Measurements from ENCODE around the gene ARSB.
"Not testable (repeated sequence)": the region's sequence is repeated elsewhere in the genome, so short reads cannot be mapped to it uniquely, and the experiment has no call there.

The ARSB gene

GRCh38 chr5:78916044-78916443 lies 69.1 kb downstream of the ARSB start:
- ATAC-seq (replicated peaks) (no peak), DNase-seq (no peak)
- no peaks in the 10 kb centered on the region for H3K9me3 Mint-ChIP-seq
- H3K4me3 Mint-ChIP-seq, result no peak overlapping the region
- no peaks in the 10 kb centered on the region for H3K27me3 Mint-ChIP-seq
- no peak overlapping the region for H3K27ac Mint-ChIP-seq
- no peaks in the 10 kb centered on the region for H3K4me1 Mint-ChIP-seq (ENCODE audit: low read depth in 2 of 2)
- H3K36me3 Mint-ChIP-seq (ENCODE audit: insufficient read depth), result no peaks in the 10 kb centered on the region

DNA sequence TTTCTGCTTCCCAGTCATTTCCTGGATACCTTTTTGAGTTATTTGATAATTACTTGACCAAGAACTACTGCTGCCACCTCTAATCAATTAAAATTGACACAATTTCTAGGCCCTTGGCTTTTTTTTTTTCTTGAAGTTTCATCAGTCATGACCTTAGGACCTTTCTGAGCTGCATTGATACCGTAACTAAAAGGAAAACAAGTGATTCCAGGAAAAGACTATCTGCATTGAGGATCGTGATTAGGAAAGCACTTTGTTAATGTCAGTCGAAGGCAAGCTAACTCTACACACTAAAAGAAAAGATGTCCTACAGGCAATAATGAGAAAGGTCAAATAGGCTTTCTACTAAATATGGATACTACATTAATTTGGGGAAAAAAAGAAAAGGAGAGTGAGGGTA lies 69.9 kb downstream of the ARSB start:
- Mint-ChIP-seq H3K4me1 (ENCODE audit: low read depth in 2 of 2) (no peaks in the 10 kb centered on the region), H3K4me3 (no peak overlapping the region), H3K27me3 (no peaks in the 10 kb centered on the region), H3K27ac (no peak overlapping the region), H3K9me3 (no peaks in the 10 kb centered on the region), H3K36me3 (ENCODE audit: insufficient read depth) (no peaks in the 10 kb centered on the region)
- DNase-seq, result no peak
- no peak for ATAC-seq (replicated peaks)

DNA sequence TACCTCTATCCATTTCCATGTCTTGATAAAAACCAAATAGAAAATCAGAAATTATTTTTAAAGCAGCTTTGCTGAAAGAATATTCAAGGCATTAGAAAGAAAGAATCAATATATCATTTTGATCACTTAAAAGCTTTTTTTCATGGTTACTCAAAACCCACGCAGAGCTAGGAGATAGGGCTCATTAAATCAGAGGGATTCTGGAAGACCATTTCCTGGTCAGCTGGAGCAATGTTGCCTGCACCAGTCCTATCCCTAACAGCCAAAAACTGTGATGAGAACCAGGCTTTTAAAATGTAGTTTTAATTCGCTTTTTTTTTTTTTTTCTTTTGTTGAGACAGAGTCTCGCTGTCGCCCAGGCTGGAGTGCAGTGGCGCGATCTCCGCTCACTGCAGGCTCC lies 72.3 kb downstream of the ARSB start:
- H3K9me3 Mint-ChIP-seq, result no peaks in the 10 kb centered on the region
- ATAC-seq (replicated peaks), result no peak

DNA sequence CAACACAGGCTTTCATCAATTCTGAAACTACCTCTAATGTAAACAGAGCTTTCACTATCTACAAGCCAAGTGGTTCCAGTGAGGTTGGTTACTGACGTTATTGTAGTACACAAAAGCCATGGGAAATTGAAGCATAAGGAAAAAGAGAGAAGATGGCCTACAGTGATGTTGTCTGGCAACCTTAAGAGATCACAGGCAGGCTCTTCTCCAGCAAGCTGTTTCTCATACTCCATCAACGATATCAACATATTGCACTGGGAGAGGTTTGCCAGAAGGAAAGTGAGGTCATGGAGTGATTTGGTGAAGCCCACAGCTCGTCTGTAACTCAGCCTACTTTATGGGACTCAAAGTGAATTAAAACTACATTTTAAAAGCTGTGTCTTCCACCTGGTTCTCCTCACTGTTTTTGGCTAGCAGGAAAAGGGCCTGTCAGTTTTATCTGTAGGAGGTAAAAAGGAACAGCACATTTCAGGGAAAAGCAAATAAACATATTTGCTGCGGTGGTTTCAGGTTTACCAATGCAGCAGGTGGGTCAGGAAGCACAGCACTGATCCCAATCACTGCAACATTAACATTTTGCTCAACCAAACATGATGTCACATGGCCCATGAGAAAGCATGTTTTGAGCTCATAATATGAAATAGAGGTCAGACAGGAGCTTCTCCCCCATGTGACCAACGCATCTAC lies 72.9 kb downstream of the ARSB start:
- no peaks in the 10 kb centered on the region for H3K4me1 Mint-ChIP-seq (ENCODE audit: low read depth in 2 of 2)
- H3K27ac Mint-ChIP-seq, result no peak overlapping the region
- no peaks in the 10 kb centered on the region for H3K27me3 Mint-ChIP-seq
- H3K4me3 Mint-ChIP-seq, result no peak overlapping the region
- no peaks in the 10 kb centered on the region for H3K36me3 Mint-ChIP-seq (ENCODE audit: insufficient read depth)
- no peaks in the 10 kb centered on the region for H3K9me3 Mint-ChIP-seq
- ATAC-seq (replicated peaks) (no peak), DNase-seq (no peak)

More for the DNA sequence above, 72.3 kb downstream of the ARSB start:
- H3K27ac Mint-ChIP-seq, result no peak overlapping the region
- no peak for DNase-seq
- H3K4me3 Mint-ChIP-seq, result no peak overlapping the region
- no peaks in the 10 kb centered on the region for H3K36me3 Mint-ChIP-seq (ENCODE audit: insufficient read depth)
- H3K27me3 Mint-ChIP-seq, result no peaks in the 10 kb centered on the region
- no peaks in the 10 kb centered on the region for H3K4me1 Mint-ChIP-seq (ENCODE audit: low read depth in 2 of 2)

DNA sequence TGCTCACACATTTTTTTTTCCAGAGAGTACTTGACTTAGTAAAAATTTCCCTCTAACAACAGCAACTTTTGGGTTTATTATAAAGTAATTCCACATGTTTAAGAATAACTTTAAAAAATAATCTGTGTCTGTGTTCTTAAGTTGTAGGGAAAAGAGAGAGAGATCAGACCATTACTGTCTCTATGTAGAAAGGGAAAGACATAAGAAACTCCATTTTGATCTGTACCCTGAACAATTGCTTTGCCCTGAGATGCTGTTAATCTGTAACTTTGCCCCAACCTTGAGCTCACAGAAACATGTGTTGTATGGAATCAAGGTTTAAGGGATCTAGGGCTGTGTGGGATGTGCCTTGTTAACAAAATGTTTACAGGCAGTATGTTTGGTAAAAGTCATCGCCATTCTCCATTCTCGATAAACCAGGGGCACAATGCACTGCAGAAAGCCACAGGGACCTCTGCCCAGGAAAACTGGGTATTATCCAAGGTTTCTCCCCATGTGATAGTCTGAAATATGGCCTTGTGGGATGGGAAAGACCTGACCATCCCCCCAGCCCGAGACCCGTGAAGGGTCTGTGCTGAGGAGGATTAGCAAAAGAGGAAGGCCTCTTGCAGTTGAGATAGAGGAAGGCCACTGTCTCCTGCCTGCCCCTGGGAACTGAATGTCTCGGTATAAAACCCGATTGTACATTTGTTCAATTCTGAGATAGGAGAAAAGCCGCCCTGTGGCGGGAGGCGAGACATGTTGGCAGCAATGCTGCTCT lies 75.7 kb downstream of the ARSB start:
- not testable (repeated sequence) for H3K4me1 Mint-ChIP-seq (ENCODE audit: low read depth in 2 of 2); H3K27me3 Mint-ChIP-seq; H3K27ac Mint-ChIP-seq; H3K4me3 Mint-ChIP-seq; ATAC-seq (replicated peaks); DNase-seq; H3K36me3 Mint-ChIP-seq (ENCODE audit: insufficient read depth); H3K9me3 Mint-ChIP-seq

- Mint-ChIP-seq H3K4me1 (ENCODE audit: low read depth in 2 of 2) (no peaks in the 10 kb centered on the region), H3K27me3 (no peaks in the 10 kb centered on the region), H3K4me3 (no peak overlapping the region), H3K27ac (no peak overlapping the region), H3K36me3 (ENCODE audit: insufficient read depth) (peaks cover 4% of the 10 kb centered on the region), H3K9me3 (no peaks in the 10 kb centered on the region)
- DNase-seq, result no peak
- ATAC-seq (replicated peaks), result no peak
Measured at GRCh38 chr5:78908173-78909061, 76.7 kb downstream of the ARSB start.

GRCh38 chr5:78907255-78907891 lies 77.7 kb downstream of the ARSB start:
- no peaks in the 10 kb centered on the region for H3K9me3 Mint-ChIP-seq
- peaks cover 4% of the 10 kb centered on the region for H3K36me3 Mint-ChIP-seq (ENCODE audit: insufficient read depth)
- H3K4me3 Mint-ChIP-seq, result no peak overlapping the region
- H3K27me3 Mint-ChIP-seq, result no peaks in the 10 kb centered on the region
- no peak overlapping the region for H3K27ac Mint-ChIP-seq
- DNase-seq (no peak), ATAC-seq (replicated peaks) (no peak)
- H3K4me1 Mint-ChIP-seq (ENCODE audit: low read depth in 2 of 2), result no peaks in the 10 kb centered on the region

DNA sequence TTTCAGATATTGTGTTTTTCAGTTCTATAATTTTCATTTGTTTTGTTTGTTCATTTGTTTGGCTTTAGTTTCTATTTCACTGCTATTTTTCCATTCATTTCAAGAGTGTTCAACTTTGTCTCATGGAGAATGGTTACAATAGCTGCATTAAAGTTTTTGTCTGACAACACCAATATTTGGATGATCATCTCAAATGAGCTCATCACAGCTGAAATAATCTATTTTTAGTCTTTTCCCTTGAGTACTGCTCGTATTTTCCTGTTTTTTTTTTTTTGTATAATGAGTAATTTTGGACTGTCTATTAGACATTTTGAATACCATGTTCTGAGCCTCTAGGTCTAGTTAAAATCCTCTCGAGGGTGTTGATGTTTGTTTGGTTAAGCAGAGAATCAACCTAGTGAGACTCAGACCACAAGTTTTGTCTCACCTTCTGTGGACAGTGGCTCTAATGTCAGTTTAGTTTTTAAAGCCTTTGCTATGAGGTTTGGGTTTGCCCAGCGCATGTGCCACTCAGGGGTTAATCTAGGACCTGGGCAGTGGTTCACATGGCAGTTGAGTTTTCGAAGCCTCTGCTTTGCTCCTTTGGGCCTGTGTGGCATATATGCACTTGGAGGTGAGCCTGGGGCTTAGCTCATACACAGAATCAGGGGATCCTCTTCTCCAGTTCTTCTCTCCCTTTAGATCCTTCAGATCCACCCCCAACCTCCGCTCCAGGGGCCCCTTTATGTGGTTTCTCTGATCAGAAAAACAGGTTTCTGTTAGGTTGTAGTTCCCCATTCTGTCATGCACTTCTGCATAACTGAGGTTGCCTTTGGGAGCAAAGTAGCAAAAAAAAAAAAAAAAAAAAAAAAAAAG lies 79.8 kb downstream of the ARSB start:
- Mint-ChIP-seq H3K27me3 (no peaks in the 10 kb centered on the region), H3K27ac (no peak overlapping the region), H3K4me3 (no peak overlapping the region), H3K4me1 (ENCODE audit: low read depth in 2 of 2) (no peaks in the 10 kb centered on the region), H3K9me3 (no peaks in the 10 kb centered on the region), H3K36me3 (ENCODE audit: insufficient read depth) (peaks cover 4% of the 10 kb centered on the region)
- ATAC-seq (replicated peaks), result no peak
- no peak for DNase-seq

GRCh38 chr5:78903861-78904260 lies 81.2 kb downstream of the ARSB start:
- H3K4me1 Mint-ChIP-seq (ENCODE audit: low read depth in 2 of 2), result no peaks in the 10 kb centered on the region
- H3K27me3 Mint-ChIP-seq, result no peaks in the 10 kb centered on the region
- ATAC-seq (replicated peaks) (no peak), DNase-seq (no peak)
- no peak overlapping the region for H3K4me3 Mint-ChIP-seq
- H3K36me3 Mint-ChIP-seq (ENCODE audit: insufficient read depth), result peaks cover 4% of the 10 kb centered on the region
- peaks cover 0 to 7% of the 10 kb centered on the region in 2 donors for H3K9me3 Mint-ChIP-seq
- H3K27ac Mint-ChIP-seq, result no peak overlapping the region

DNA sequence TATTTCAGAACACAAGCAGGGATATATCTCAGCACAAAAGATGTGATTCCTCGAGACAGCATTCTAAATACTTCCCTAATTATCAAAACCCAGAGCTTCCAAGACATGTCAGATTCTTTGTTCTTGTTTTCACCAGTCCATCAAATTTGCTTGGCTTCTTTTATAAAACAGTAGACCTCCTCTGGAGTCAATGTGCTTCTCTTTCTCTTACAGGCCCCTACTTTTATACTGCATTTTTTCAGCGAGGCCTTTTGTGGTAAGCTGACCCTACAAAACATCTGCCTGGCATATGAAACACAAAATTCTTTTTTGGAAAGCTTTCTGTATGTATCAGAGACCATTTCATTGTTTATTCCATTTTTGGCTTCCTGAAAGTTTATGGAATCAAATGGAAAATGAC lies 81.8 kb downstream of the ARSB start:
- Mint-ChIP-seq H3K4me1 (ENCODE audit: low read depth in 2 of 2) (no peaks in the 10 kb centered on the region), H3K4me3 (no peak overlapping the region), H3K36me3 (ENCODE audit: insufficient read depth) (peaks cover 4% of the 10 kb centered on the region), H3K9me3 (peaks cover 0 to 7% of the 10 kb centered on the region in 2 donors), H3K27me3 (no peaks in the 10 kb centered on the region), H3K27ac (no peak overlapping the region)
- ATAC-seq (replicated peaks) (no peak), DNase-seq (no peak)

DNA sequence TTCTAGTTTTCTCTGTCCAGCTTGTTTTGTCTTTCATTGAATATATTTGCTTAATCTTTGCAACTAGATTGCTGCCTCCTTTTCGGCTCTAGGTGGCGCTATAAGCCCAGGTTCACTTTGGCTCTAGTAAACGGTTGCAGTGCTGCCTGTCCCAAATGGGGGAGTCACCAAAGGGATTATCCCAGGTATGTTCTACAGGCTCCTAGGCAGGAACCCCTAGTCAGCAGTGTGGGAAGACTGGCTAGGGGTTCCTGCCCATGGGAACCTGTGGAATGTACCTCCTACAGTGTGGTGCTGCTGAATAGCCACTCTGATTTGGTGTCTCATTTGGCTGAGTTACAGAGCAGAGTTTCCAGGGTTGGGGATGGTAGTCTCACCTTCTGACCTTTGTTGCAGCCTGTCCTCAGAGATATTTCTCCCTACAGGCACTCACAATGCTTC lies 85.2 kb downstream of the ARSB start:
- Mint-ChIP-seq H3K27me3 (no peaks in the 10 kb centered on the region), H3K36me3 (ENCODE audit: insufficient read depth) (no peaks in the 10 kb centered on the region), H3K27ac (no peak overlapping the region), H3K4me3 (no peak overlapping the region), H3K9me3 (peaks cover 0 to 7% of the 10 kb centered on the region in 2 donors), H3K4me1 (ENCODE audit: low read depth in 2 of 2) (no peaks in the 10 kb centered on the region)
- no peak for ATAC-seq (replicated peaks)
- DNase-seq, result peak in 1 of 3 experiments; percentile 9

- H3K27me3 Mint-ChIP-seq, result no peaks in the 10 kb centered on the region
- H3K27ac Mint-ChIP-seq, result no peak overlapping the region
- no peak for DNase-seq
- H3K4me1 Mint-ChIP-seq (ENCODE audit: low read depth in 2 of 2), result no peaks in the 10 kb centered on the region
- ATAC-seq (replicated peaks), result no peak
- H3K9me3 Mint-ChIP-seq, result peaks cover 0 to 7% of the 10 kb centered on the region in 2 donors
- H3K36me3 Mint-ChIP-seq (ENCODE audit: insufficient read depth), result no peaks in the 10 kb centered on the region
- H3K4me3 Mint-ChIP-seq, result no peak overlapping the region
Measured at GRCh38 chr5:78896132-78896531, 89.0 kb downstream of the ARSB start.
